Keratinocyte (primary cell): ENCODE data around the gene SWI5. TPM values are rescaled to one million over a fixed set of nuclear protein-coding genes. Genes with fewer than 3 reads are reported as not detected.

Experiments used
- DNase-seq: peaks from one replicate; pipeline ENCODE4 v3.0.0-alpha.2; 2011; ENCODE audit warnings: low read depth, missing footprints, low spot score
- FAIRE-seq: peaks from 2 replicates; lab custom pipeline; 2011; peaks lifted over from hg19 to GRCh38; lab: Jason Lieb, UNC
- H2AFZ ChIP-seq: 2 replicates; pipeline ENCODE4 v1.6.0; 2012; ENCODE audit warnings: low read length, control low read depth, inconsistent platforms; ENCODE audit not compliant: control insufficient read depth
- H3K27ac ChIP-seq: 2 replicates; pipeline ENCODE4 v1.5.1; 2011; ENCODE audit warnings: low read length; ENCODE audit not compliant: control insufficient read depth, insufficient read depth
- H3K27me3 ChIP-seq: 3 replicates; pipeline ENCODE4 v1.6.0; 2011; ENCODE audit warnings: low read length; ENCODE audit not compliant: control insufficient read depth, insufficient read depth; ENCODE audit errors: extremely low read depth
- H3K36me3 ChIP-seq, 2 experiments: 2 replicates in 1 of 2; 3 replicates in 1 of 2; pipeline ENCODE4 v1.5.1; 2011; ENCODE audit warnings: low read length in 2 of 2, mild to moderate bottlenecking in 1 of 2; ENCODE audit not compliant: control insufficient read depth in 2 of 2, insufficient read depth in 2 of 2; ENCODE audit errors: extremely low read depth in 1 of 2
- H3K4me1 ChIP-seq: 3 replicates; pipeline ENCODE4 v1.5.1; 2011; ENCODE audit warnings: low read length; ENCODE audit not compliant: control insufficient read depth, insufficient read depth; ENCODE audit errors: extremely low read depth
- H3K4me2 ChIP-seq: 3 replicates; pipeline ENCODE4 v1.6.0; 2011; ENCODE audit warnings: low read depth, low read length; ENCODE audit not compliant: control insufficient read depth, insufficient read depth; ENCODE audit errors: extremely low read depth
- H3K4me3 ChIP-seq, 3 experiments: fragments of 200-600 bp in 1 of 3; sonication (generic) in 1 of 3; 2 replicates in 2 of 3; 3 replicates in 1 of 3; pipeline ENCODE4 v1.5.1; 2011 to 2016; ENCODE audit warnings: low read length in 3 of 3, mild to moderate bottlenecking in 3 of 3, control low read depth in 2 of 3, inconsistent platforms in 1 of 3, low read depth in 1 of 3, mixed read lengths in 1 of 3, mixed run types in 1 of 3, moderate library complexity in 1 of 3; ENCODE audit not compliant: control insufficient read depth in 2 of 3, insufficient read depth in 2 of 3; ENCODE audit errors: extremely low read depth in 1 of 3
- H3K79me2 ChIP-seq: 2 replicates; pipeline ENCODE4 v1.6.0; 2012; ENCODE audit warnings: low read length; ENCODE audit not compliant: control insufficient read depth, insufficient read depth
- H3K9ac ChIP-seq: 3 replicates; pipeline ENCODE4 v1.6.0; 2011; ENCODE audit warnings: low read length; ENCODE audit not compliant: control insufficient read depth, insufficient read depth; ENCODE audit errors: extremely low read depth
- H3K9me1 ChIP-seq: 3 replicates; pipeline ENCODE4 v1.6.0; 2011; ENCODE audit warnings: low read length; ENCODE audit not compliant: control insufficient read depth, insufficient read depth; ENCODE audit errors: extremely low read depth
- H3K9me3 ChIP-seq: 2 replicates; pipeline ENCODE4 v1.5.1; 2012; ENCODE audit warnings: low read depth, low read length; ENCODE audit not compliant: control insufficient read depth
- H4K20me1 ChIP-seq: 3 replicates; pipeline ENCODE4 v1.6.0; 2011; ENCODE audit warnings: low read length; ENCODE audit not compliant: control insufficient read depth, insufficient read depth; ENCODE audit errors: extremely low read depth
- EZH2 ChIP-seq: IDR thresholded peaks from one replicate; pipeline ENCODE4 v1.6.1; 2012; ENCODE audit warnings: inconsistent platforms, mild to moderate bottlenecking, low read length, moderate library complexity
- dilution Hi-C: fragments of 300-500 bp; cut with MboI; formaldehyde crosslinking; loops from one replicate; pipeline ENCODE4 v1.7.0; 2020; ENCODE audit warnings: low sequenced_read_pairs; ENCODE audit not compliant: extremely low pct_ligation_motif_present
- polyA plus RNA-seq, 5 experiments: library from polyadenylated mRNA; depleted of rRNA in 3 of 5; stranded (reverse) in 3 of 5; stranded (forward) in 1 of 5; unstranded in 1 of 5; fragments of >200 nt; gene quantifications; 1 replicate in 1 of 5; 2 replicates in 3 of 5; 3 replicates in 1 of 5; pipeline versions ENCODE4 v1.2.1 to v1.2.3, GENCODE V29; 2011 to 2012; ENCODE audit warnings: missing spikeins in 2 of 5, low read depth in 1 of 5, low replicate concordance in 1 of 5
- TF ChIP-seq, protein P1 (sequence below), 3 experiments: IDR thresholded peaks in 1 of 3; conservative IDR thresholded peaks in 1 of 3; optimal IDR thresholded peaks in 1 of 3; 2 replicates in 2 of 3; 3 replicates in 1 of 3; pipeline versions ENCODE3 to v1.5.1; 2011; ENCODE audit warnings: low read length in 3 of 3, mild to moderate bottlenecking in 3 of 3, moderate library complexity in 2 of 3, control low read depth in 1 of 3, inconsistent platforms in 1 of 3; ENCODE audit not compliant: insufficient read depth in 2 of 3; ENCODE audit errors: extremely low read depth in 1 of 3

The SWI5 gene
- polyA plus RNA-seq, 1 donor (not counting 4 experiments of a cell fraction or from before 2014, with no cell fraction given) = 39.4 TPM

- H3K4me1 ChIP-seq = peaks cover 35% of the 10 kb centered on the region
- peaks cover 36% of the 10 kb centered on the region for H3K79me2 ChIP-seq
- dilution Hi-C loops = no loop called here
These were observed 49.6 kb downstream of the SWI5 start for GRCh38 chr9:128325629-128326028.

DNA sequence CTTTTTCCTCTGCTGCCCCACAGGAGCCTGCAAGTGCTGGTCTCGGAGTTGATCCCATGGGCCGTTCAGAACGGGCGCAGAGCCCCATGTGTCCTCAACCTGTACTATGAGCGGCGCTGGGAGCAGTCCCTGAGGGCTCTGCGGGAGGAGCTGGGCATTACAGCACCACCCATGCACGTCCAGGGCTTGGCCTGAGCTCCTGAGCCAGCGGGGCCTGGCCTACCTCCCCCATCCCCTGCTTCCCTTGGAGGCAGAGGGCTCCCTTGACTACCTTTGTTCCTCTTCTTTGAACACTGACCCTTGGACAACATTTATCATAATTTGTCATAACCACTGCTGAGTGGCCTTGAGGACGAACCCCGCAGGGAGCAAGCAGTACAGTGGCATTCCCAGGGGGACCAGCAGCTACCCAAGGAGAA lies 57.4 kb downstream of the SWI5 start:
- Histone ChIP-seq H3K9me3 (no peaks in the 10 kb centered on the region), H3K9ac (no peak overlapping the region), H3K27ac (no peak overlapping the region), H3K4me2 (no peak overlapping the region), H2AFZ (no peak overlapping the region), H3K4me1 (peaks cover 10% of the 10 kb centered on the region), H3K9me1 (no peaks in the 10 kb centered on the region), H3K36me3 (peaks cover 7 to 10% of the 10 kb centered on the region in 2 experiments), H4K20me1 (no peaks in the 10 kb centered on the region), H3K27me3 (no peaks in the 10 kb centered on the region), H3K79me2 (no peaks in the 10 kb centered on the region), H3K4me3 (no peak overlapping the region)
- dilution Hi-C loops = no loop called here
- DNase-seq (no peak), FAIRE-seq (no peak)
- no peak for TF ChIP-seq EZH2
- TF ChIP-seq, protein P1, sequence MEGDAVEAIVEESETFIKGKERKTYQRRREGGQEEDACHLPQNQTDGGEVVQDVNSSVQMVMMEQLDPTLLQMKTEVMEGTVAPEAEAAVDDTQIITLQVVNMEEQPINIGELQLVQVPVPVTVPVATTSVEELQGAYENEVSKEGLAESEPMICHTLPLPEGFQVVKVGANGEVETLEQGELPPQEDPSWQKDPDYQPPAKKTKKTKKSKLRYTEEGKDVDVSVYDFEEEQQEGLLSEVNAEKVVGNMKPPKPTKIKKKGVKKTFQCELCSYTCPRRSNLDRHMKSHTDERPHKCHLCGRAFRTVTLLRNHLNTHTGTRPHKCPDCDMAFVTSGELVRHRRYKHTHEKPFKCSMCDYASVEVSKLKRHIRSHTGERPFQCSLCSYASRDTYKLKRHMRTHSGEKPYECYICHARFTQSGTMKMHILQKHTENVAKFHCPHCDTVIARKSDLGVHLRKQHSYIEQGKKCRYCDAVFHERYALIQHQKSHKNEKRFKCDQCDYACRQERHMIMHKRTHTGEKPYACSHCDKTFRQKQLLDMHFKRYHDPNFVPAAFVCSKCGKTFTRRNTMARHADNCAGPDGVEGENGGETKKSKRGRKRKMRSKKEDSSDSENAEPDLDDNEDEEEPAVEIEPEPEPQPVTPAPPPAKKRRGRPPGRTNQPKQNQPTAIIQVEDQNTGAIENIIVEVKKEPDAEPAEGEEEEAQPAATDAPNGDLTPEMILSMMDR (optimal IDR thresholded peaks at IDR 0.05 in 1 of 3, IDR thresholded peaks at IDR 0.05 in 1 of 3, conservative IDR thresholded peaks at IDR 0.05 in 1 of 3; ENCODE audit: extremely low read depth in 1 of 3, insufficient read depth in 2 of 3, low read length in 3 of 3) = no peak

More at GRCh38 chr9:128325629-128326028, 49.6 kb downstream of the SWI5 start:
- no peak for DNase-seq
- no peaks in the 10 kb centered on the region for H3K27me3 ChIP-seq
- no peak overlapping the region for H3K4me2 ChIP-seq
- H3K9me3 ChIP-seq = no peaks in the 10 kb centered on the region
- no peak for TF ChIP-seq EZH2
- TF ChIP-seq, protein P1 (optimal IDR thresholded peaks at IDR 0.05 in 1 of 3, IDR thresholded peaks at IDR 0.05 in 1 of 3, conservative IDR thresholded peaks at IDR 0.05 in 1 of 3; ENCODE audit: extremely low read depth in 1 of 3, insufficient read depth in 2 of 3, low read length in 3 of 3) = no peak
- no peak overlapping the region for H2AFZ ChIP-seq
- no peak overlapping the region for H3K27ac ChIP-seq
- H3K4me3 ChIP-seq = no peak overlapping the region
- FAIRE-seq = no peak
- H3K9ac ChIP-seq = no peak overlapping the region
- H3K36me3 ChIP-seq = peaks cover 1 to 28% of the 10 kb centered on the region in 2 experiments
- H3K9me1 ChIP-seq = peaks cover 4% of the 10 kb centered on the region
- H4K20me1 ChIP-seq = no peaks in the 10 kb centered on the region
